ENCODE results near the gene ADORA1. TPM values are rescaled to one million over a fixed set of nuclear protein-coding genes. Genes with fewer than 3 reads are reported as not detected.

ADORA1 gene
- total and polyA plus RNA-seq, 2 of the 13 experiments (the other 11 are each of a cell fraction or from before 2014, with no cell fraction given), result 0.11 TPM; not detected in 1

DNA sequence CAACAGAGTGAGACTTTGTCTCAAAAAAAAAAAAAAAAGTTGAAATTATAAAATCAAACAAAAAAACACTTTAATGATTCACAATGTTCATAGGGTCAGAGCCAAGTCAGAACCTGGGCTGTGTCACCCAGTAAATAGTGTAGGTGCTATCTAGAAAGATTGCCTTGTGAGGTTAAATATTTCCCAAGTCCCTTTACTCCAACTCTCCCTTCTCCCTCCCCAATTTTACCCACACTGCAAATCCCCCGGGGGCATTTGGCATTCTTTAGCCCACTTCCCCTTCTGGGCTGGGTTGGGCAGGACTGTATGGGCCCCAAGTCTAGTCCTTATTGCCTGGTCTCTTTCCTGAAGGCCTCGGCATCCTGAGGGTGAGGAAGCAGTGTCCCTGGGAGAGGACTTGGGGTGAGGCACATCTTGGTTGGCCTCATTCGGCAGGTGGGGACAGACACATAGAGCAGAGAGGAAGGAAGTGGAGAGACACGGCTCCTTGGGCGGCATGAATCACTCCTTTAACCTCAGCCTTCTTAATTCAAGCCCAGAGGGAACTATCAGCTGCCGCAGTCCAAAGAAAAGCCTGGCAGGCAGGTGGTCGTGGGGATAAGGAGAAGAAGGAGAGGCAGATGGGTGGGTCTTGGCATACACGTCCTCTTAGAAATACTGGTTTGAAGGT, 8.2 kb downstream of the ADORA1 start:
- no TSS peak for BruUV-seq (replicated peaks)
- DNase-seq (ENCODE audit: low spot score) (no peak), ATAC-seq (no peak), FAIRE-seq (no peak)
- Histone ChIP-seq H3K27me3 (ENCODE audit: control insufficient read depth in 1 of 2, insufficient read depth in 2 of 2, low read length in 2 of 2) (peaks cover 0 to 3% of the 10 kb centered on the region in 2 experiments; a peak in 3 of 5 replicates), H3K4me3 (replicated peaks in 1 of 3; ENCODE audit: insufficient read depth in 1 of 3, low read depth in 2 of 3, low read length in 3 of 3) (no peak overlapping the region), H3K9me3 (ENCODE audit: low read length) (no peaks in the 10 kb centered on the region), H3K36me3 (replicated peaks in 1 of 2; ENCODE audit: control insufficient read depth in 1 of 2, insufficient read depth in 2 of 2, low read length in 2 of 2) (no peaks in the 10 kb centered on the region), H3K79me2 (ENCODE audit: insufficient read depth, low read length) (no peaks in the 10 kb centered on the region), H4K20me1 (ENCODE audit: insufficient read depth, low read length) (no peaks in the 10 kb centered on the region), H3K9ac (ENCODE audit: insufficient read depth, low read depth, low read length) (no peak overlapping the region), H3K4me1 (ENCODE audit: insufficient read depth, low read length) (no peaks in the 10 kb centered on the region), H3K4me2 (ENCODE audit: low read depth, low read length) (no peak overlapping the region), H2AFZ (ENCODE audit: low read length) (no peak overlapping the region), H3K27ac (ENCODE audit: extremely low read length, insufficient read depth, low read length) (no peak overlapping the region)
- POLR2A ChIA-PET, result no interaction called here
- intact Hi-C loops (cut with micrococcal nuclease; ENCODE audit: unreplicated experiment) (no loop called here), in situ Hi-C loops (cut with HindIII; ENCODE audit: extremely low pct_ligation_motif_present, low pct_unique_long_range_greater_than_20kb) (no loop called here)
- 16% methylated on average over 8 of the region's 8 CpGs for WGBS (ENCODE audit: low lambda C conversion rate)
- CTCF ChIA-PET (ENCODE audit: low intra/inter-chr PET ratio, low total read pairs), result no interaction called here
- TF ChIP-seq, protein P1, sequence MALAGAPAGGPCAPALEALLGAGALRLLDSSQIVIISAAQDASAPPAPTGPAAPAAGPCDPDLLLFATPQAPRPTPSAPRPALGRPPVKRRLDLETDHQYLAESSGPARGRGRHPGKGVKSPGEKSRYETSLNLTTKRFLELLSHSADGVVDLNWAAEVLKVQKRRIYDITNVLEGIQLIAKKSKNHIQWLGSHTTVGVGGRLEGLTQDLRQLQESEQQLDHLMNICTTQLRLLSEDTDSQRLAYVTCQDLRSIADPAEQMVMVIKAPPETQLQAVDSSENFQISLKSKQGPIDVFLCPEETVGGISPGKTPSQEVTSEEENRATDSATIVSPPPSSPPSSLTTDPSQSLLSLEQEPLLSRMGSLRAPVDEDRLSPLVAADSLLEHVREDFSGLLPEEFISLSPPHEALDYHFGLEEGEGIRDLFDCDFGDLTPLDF (CRISPR knock-in tag; IDR thresholded peaks at IDR 0.05), result no peak
- no peak for TF ChIP-seq ATF7-NPFF (CRISPR knock-in tag; IDR thresholded peaks at IDR 0.05; ENCODE audit: low read depth)
- no peak for TF ChIP-seq TBL1XR1 (IDR thresholded peaks at IDR 0.05; ENCODE audit: borderline replicate concordance, low read length, partially characterized antibody)
- TF ChIP-seq, protein P2, sequence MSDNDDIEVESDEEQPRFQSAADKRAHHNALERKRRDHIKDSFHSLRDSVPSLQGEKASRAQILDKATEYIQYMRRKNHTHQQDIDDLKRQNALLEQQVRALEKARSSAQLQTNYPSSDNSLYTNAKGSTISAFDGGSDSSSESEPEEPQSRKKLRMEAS (IDR thresholded peaks at IDR 0.05), result no peak
- TF ChIP-seq HOXD1 (CRISPR knock-in tag; IDR thresholded peaks at IDR 0.05), result no peak
- TF ChIP-seq, protein P3, sequence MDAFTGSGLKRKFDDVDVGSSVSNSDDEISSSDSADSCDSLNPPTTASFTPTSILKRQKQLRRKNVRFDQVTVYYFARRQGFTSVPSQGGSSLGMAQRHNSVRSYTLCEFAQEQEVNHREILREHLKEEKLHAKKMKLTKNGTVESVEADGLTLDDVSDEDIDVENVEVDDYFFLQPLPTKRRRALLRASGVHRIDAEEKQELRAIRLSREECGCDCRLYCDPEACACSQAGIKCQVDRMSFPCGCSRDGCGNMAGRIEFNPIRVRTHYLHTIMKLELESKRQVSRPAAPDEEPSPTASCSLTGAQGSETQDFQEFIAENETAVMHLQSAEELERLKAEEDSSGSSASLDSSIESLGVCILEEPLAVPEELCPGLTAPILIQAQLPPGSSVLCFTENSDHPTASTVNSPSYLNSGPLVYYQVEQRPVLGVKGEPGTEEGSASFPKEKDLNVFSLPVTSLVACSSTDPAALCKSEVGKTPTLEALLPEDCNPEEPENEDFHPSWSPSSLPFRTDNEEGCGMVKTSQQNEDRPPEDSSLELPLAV (CRISPR knock-in tag; conservative IDR thresholded peaks at IDR 0.05; ENCODE audit: low read depth), result no peak
- TF ChIP-seq IRX3 (CRISPR knock-in tag; IDR thresholded peaks at IDR 0.05; ENCODE audit: borderline replicate concordance, low read depth), result no peak
- TF ChIP-seq SMYD3 (CRISPR knock-in tag; IDR thresholded peaks at IDR 0.05), result no peak
- no peak for TF ChIP-seq BORCS8-MEF2B (CRISPR knock-in tag; IDR thresholded peaks at IDR 0.05)
- TF ChIP-seq ZNF234 (CRISPR knock-in tag; conservative IDR thresholded peaks at IDR 0.05), result no peak
- TF ChIP-seq, protein P4, sequence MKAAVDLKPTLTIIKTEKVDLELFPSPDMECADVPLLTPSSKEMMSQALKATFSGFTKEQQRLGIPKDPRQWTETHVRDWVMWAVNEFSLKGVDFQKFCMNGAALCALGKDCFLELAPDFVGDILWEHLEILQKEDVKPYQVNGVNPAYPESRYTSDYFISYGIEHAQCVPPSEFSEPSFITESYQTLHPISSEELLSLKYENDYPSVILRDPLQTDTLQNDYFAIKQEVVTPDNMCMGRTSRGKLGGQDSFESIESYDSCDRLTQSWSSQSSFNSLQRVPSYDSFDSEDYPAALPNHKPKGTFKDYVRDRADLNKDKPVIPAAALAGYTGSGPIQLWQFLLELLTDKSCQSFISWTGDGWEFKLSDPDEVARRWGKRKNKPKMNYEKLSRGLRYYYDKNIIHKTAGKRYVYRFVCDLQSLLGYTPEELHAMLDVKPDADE (CRISPR knock-in tag; IDR thresholded peaks at IDR 0.05), result no peak
- TF ChIP-seq ZNF180 (CRISPR knock-in tag; IDR thresholded peaks at IDR 0.05; ENCODE audit: borderline replicate concordance, low read depth), result no peak
- no peak for TF ChIP-seq ZNF543 (CRISPR knock-in tag; IDR thresholded peaks at IDR 0.05)
- no peak for TF ChIP-seq GFI1 (CRISPR knock-in tag; IDR thresholded peaks at IDR 0.05; ENCODE audit: borderline replicate concordance)
- TF ChIP-seq, protein P5, sequence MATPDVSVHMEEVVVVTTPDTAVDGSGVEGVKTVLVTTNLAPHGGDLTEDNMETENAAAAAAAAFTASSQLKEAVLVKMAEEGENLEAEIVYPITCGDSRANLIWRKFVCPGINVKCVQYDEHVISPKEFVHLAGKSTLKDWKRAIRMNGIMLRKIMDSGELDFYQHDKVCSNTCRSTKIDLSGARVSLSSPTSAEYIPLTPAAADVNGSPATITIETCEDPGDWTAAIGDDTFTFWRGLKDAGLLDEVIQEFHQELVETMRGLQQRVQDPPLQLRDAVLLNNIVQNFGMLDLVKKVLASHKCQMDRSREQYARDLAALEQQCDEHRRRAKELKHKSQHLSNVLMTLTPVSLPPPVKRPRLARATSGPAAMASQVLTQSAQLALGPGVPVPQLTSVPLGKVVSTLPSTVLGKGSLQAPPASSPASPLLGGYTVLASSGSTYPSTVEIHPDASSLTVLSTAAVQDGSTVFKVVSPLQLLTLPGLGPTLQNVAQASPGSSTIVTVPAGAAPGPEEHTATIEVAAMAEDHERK (CRISPR knock-in tag; IDR thresholded peaks at IDR 0.05; ENCODE audit: low read depth), result no peak
- TF ChIP-seq, protein P6, sequence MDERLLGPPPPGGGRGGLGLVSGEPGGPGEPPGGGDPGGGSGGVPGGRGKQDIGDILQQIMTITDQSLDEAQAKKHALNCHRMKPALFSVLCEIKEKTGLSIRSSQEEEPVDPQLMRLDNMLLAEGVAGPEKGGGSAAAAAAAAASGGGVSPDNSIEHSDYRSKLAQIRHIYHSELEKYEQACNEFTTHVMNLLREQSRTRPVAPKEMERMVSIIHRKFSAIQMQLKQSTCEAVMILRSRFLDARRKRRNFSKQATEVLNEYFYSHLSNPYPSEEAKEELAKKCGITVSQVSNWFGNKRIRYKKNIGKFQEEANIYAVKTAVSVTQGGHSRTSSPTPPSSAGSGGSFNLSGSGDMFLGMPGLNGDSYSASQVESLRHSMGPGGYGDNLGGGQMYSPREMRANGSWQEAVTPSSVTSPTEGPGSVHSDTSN (CRISPR knock-in tag; IDR thresholded peaks at IDR 0.05), result no peak
- TF ChIP-seq KDM6A (CRISPR knock-in tag; IDR thresholded peaks at IDR 0.05; ENCODE audit: low read depth), result no peak
- TF ChIP-seq ZNF24 (IDR thresholded peaks at IDR 0.05), result no peak
- no peak for TF ChIP-seq NFIB (CRISPR knock-in tag; IDR thresholded peaks at IDR 0.05; ENCODE audit: borderline replicate concordance)

Measured in HepG2 (cell line).